ENCODE data around the gene CFAP99.

Gene CFAP99

DNA sequence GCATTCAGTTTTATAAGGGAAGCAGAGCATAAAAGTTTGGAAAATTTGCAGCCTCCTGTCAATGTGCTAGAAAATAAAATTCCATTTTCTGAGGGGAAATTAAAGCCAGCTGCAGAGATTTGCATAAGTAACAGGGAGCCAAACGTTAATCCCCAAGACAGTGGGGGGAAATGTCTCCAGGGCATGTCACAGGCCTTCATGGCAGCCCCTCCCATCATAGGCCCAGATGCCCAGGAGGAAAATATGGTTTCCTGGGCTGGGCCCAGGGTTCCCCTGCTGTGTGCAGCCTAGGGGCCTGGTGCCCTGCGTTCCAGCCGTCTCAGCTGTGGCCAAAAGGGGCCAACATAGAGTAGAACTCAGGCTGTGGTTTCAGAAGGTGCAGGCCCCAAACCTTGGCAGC, 59.5 kb downstream of the CFAP99 start:
- DNase-seq: no peak

DNA sequence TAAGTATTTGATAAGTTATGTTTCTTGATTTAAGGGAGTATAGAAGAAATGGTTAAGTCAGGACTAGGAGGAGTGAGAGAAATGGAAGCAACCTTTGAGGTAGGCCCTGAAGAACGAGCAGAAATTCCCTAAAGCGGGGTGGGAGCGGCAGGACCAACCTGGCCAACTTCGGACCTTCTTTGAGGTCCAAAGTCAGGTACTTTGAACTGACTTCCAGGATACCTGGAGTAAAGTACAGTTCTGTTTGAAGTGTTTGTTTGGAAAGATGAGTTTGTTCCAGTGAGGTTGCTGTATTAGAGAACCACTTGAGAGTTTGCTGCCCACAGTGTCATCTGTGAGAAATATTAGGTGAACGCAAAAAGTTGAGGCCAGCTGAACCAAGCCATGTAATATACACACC, 61.9 kb downstream of the CFAP99 start:
- DNase-seq: no peak

DNA sequence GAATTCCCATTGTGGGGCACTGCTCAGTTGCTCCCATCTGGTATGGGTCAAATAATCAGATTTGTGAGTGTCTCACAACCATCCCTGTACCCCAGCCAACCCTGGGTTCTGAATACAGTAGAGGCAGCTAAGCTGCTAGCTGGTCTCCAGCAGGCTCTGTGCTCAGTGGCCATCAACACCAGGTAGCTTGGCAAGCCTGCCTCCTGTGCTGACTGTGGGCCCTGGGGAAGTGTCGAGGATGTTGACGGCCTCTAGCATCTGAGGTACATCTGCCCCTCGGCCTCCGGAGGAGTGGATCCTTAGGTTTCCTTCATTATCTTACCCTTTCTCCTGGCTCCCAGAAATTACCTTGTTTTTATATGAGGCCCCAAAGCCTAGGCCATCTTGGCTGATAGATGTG, 63.4 kb downstream of the CFAP99 start:
- DNase-seq: no peak

DNA sequence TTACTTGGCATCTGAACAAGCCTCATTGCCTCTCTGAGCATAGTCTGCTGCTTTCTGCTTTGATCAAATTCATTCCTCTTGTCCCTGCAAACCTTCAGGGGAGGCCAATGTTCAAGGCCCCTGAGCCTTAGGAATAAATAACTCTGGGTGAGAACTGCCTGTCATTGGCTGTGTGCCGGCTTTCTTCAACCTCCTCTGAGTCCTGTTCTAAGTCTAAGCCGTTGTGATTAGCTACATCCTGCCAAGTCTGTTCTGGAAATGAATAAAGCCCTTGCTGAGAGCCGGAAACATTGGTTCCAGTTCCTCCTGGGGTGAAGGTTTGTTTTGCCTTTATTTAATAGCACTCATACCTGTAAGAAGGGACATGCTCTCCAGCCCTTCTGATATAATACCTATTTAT, 63.9 kb downstream of the CFAP99 start:
- DNase-seq: no peak

DNA sequence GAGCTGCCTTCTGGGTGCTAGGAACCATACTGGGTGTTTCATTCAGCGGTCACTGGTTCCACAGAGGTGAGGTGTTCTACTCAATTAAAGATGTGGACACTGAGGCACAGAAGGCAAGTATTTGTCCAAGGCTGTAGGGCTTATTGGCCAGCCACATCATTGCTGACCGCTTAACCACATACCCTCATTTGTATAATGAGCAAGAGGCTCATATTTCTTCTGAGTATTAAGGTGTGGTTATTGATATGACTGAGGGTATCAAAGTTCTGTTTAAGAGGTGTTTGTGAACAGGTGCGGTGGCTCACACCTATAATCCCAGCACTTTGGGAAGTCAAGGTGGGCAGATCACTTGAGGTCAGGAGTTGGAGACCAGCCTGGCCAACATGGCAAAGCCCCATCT, 64.5 kb downstream of the CFAP99 start:
- no peak for DNase-seq

- no peak for DNase-seq
These were observed 65.4 kb downstream of the CFAP99 start for GRCh38 chr4:2484185-2484584.

DNA sequence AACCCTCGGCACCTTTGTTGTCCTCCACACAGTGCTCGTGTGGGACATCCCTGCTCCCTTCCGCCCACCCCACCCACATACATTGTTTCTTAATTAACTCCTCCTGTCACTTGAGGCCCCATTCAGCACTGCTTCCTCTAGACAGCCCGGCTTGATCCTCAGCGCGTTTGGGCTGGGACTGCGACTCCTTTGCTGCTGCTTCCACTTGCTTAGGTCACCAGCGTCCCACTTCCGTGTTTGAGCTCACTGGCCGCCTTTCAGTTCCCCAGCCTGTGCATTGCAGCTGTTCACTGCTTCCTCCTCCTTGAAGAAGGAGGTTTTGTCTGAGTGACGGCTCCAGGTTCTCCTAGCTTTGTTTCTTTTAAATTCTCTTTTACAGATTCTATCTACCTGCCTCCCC, 66.2 kb downstream of the CFAP99 start:
- DNase-seq: no peak

GRCh38 chr4:2485956-2486355, 67.2 kb downstream of the CFAP99 start:
- no peak for DNase-seq

- no peak for DNase-seq
These were observed 68.2 kb downstream of the CFAP99 start for GRCh38 chr4:2486981-2487380.

DNA sequence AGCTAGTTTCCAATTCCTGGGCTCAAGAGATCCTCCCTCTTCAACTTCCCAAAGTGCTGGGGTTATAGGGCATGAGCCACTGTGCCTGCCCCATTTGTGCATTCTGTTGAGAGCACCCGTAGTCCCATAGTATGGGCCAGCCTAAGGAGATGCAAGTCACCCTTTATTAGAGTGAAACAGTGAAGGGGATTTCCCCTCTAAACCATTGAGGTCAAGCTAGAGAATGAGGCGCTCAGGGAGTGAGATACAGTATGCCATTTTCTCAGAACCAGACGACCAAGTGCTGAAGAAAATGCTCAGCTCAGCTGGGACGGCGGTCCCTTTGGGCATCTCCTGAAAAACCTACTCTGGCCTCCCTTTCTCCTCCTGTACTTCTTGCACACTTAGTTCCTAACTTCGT, 68.9 kb downstream of the CFAP99 start:
- no peak for DNase-seq

GRCh38 chr4:2489081-2489805, 70.5 kb downstream of the CFAP99 start:
- no peak for DNase-seq

DNA sequence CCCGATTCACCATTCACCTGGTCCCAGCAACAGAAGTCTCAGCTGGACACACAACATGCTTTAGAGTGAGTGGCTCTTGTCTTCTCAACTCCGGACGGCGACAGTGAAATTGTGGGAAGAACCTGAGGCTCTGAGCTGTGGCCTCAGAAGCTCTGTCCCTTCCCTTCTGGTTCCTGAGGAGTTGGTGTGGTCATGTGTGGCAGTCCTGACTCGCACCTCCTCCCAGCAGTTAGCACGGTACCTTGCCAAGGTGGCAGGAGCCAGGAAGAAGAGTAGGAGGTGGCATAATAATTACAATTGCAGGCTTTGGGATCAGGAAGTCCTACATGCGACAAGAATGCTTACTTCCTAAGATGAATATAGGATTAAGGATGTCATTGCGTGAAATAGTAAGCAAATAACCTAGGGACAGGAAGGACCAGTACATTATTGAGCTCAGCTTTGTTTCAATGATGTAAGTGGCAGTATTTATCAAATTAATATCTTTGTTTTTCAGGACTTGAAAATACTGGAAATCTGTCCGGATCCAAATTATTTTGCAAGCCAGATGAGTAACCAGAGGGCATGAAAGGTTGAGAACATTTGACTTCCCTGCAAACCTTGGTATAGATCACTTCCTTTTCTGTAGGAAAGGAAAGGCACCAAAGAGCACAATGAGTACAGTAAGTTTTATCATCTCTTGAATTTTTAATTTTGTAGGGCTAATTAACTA, 71.2 kb downstream of the CFAP99 start:
- DNase-seq: no peak

- no peak for DNase-seq
These were observed 74.2 kb downstream of the CFAP99 start for GRCh38 chr4:2492970-2493369.

DNA sequence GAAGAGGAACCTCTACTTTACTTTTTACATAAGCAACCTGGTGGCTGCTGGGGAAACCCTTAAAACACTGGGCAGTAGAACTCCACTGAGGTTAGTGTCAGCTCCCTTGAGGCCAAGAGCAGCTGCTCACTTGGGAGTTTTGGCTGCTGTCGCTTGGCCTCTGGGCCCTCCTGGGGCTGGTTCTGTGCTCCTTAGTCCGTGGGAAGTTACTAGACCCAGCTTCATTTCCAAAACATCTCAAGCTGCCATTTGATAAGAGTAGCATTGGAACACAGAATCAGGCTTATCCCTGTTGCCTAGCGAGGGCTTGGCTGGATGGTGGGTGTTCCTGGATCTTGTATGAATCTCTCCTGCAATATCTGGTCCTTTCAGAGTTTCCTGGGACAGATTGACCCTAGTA, 76.2 kb downstream of the CFAP99 start:
- DNase-seq: no peak

- DNase-seq: no peak
These were observed 78.6 kb downstream of the CFAP99 start for GRCh38 chr4:2497324-2497723.

GRCh38 chr4:2497931-2498330, 79.2 kb downstream of the CFAP99 start:
- no peak for DNase-seq

DNA sequence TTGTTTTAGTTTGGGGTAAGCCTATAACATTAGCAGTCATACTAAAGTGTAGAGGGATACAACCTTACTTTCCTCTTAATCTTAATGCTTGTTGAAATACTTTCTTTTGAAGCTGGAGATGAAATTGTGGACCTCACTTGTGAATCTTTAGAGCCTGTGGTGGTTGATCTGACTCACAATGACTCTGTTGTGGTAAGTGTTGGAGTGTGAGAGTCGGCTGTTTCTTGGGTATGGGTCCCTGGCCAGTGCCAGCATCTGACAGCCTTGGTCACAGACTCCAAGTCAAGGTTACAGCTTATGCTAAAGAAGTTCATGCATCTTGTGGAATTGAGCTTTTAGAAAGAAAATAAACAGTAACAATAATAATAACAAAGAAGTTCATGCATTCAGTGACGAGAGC, 81.8 kb downstream of the CFAP99 start:
- DNase-seq: no peak

- no peak for DNase-seq
These were observed 82.4 kb downstream of the CFAP99 start for GRCh38 chr4:2501034-2501594.

- no peak for DNase-seq
These were observed 85.1 kb downstream of the CFAP99 start for GRCh38 chr4:2503809-2504208.

- DNase-seq: no peak
These were observed 88.5 kb downstream of the CFAP99 start for GRCh38 chr4:2507259-2507658.

- DNase-seq: no peak
These were observed 89.1 kb downstream of the CFAP99 start for GRCh38 chr4:2507855-2508254.

DNA sequence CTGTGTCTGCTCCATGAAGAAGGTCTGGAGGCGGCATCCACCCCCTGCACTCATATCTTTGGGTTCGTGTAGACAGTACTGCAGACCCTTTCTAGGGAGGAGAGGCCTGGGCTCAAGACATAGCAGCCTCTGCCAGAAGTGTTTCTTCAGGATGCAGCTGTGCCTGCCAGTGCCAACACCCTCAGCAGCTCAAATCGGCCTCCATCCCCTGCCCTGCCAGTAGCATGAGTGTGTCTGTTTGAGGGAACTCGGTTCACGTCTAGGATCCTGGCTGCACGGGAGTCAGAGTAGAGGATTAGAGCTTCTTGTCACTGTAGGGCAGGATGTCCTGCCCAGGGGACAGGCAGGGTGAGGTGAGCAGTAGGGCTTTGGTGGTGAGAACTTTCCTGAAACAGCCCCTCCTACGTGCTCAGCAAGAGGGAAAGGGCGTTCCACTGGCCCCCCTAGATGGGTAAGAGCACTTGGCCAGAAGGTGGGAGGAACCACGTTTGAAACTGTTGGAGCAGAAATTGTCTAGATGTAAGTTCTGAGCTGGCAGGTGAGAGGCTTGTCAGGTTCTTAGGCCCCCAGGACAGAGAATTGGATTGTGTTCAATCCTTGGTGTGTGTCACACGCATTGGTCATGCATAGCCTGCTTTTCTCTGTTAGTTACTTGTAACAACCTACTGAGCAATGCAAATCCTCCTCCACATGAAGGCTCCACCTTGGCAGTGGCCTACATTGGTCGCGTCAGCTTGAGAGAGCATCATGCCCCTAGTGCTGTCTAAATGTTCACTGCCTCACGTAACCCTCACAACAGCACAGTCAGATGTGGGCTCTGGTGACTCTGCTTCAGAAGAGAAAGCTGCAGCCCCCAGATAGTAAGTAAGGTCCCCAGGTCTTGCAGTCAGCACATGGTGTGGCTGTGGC, 91.8 kb downstream of the CFAP99 start:
- no peak for DNase-seq

DNA sequence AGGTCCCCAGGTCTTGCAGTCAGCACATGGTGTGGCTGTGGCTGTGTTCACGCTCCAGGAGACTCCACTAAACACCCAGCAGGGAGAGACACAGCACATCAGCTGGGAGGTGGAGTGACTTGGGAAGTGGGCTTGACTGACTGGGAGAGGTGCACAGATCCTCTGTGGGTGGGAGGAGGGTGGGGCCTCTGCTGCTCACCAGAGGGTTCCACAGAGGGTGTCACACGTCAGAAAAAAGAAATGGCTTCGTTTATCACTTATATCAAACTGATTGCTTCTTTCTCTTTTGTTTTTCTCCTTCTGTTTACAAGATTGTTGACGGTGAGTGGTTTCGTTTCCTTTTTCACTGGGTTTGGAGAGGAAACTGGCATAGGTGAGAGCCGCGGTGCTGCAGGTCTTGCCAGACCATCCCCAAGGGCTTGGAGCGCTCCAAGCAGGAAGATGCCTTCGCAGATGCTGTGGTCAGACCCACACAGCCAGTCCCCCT, 92.9 kb downstream of the CFAP99 start:
- DNase-seq: no peak
